Hepatic stellate cell (primary cell): Measurements from ENCODE around the gene NME9.
A peak's percentile ranks its signal among the peaks of the same experiment; 100 is the strongest.

Experiments used
- DNase-seq: peaks from one replicate; pipeline ENCODE4 v3.0.0; 2011; ENCODE audit warnings: low spot score

The NME9 gene

GRCh38 chr3:138332472-138333073 is 2.9 kb upstream of the NME9 start:
- DNase-seq: peak; percentile 44

DNA sequence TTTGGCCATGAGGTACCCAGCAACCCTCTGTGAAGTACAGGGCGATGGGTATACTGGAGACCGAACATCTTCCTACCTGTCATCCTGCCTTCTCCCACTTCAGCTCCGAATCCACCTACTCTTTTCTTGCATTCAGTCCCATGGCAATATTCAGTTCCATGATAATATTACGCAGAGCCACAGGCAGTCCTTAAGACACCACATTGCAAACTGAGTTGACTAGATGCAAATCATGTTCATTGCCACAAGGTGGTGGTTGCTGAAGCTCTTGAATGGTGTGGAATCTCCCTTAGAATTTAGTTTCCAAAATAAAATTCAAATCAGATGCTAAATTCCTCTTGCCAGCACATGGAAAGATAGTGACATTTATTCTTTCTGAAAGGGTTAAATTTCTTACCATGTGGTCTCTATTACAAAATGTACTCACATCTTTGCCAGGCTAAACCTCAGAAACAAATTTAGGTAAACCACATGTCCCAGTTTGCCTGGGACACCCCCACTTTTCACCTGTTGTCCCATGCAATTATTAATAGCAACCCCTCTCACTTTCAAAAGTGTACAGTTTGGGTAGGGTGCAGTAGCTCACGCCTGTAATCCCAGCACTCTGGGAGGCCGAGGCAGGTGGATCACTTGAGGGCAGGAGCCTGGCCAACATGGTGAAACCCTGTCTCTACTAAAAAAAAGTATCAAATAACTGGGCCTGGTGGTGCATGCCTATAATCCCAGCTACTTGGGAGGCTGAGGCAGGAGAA is 1.7 kb upstream of the NME9 start:
- no peak for DNase-seq

GRCh38 chr3:138329984-138330293 is 288 bp upstream of the NME9 start:
- DNase-seq: no peak

- DNase-seq: peak; percentile 44
These were observed 1.3 kb downstream of the NME9 start for GRCh38 chr3:138328341-138328740.

- DNase-seq: no peak
These were observed 1.8 kb downstream of the NME9 start for GRCh38 chr3:138327831-138328230.

- DNase-seq: no peak
These were observed 2.6 kb downstream of the NME9 start for GRCh38 chr3:138326866-138327595.

DNA sequence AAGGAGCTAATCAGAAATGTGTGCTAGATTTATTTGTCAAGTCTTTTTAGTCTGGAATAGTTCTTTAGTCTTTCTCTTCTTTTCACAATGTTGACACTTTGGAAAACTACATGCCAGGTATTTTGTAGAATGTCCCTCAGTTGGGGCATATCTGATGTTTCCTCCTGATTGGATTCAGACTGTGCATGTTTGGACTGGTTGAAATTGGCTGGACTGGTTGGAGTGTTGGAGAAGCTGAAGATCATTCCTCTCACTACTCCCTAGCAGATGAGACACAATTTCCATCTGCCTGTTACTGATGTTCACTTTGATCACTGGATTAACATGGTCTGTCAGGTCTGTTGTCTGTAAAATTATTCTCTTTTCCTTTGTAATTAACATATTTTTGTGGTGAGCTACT is 3.7 kb downstream of the NME9 start:
- no peak for DNase-seq

- no peak for DNase-seq
These were observed 5.7 kb downstream of the NME9 start for GRCh38 chr3:138323971-138324370.

GRCh38 chr3:138317687-138318086 is 12.0 kb downstream of the NME9 start:
- DNase-seq: no peak

DNA sequence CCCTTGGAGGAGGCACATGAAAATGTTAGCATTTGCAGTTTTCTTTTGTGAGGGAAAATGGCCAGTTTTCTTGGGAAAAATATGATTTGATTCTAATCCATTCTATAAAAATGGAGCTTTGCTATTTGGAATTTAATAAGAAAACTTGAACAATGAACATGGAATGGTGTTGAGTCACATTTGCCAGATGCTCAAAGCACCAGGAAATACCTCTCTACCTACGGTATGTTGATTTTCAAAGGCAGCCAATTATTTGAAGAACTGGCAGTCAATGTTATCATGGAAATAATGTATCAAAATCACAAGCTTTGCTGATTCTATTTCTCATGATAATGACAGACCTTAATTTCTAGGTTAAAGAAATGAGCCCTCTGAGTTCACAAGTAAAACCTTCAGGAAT is 14.9 kb downstream of the NME9 start:
- DNase-seq: no peak

GRCh38 chr3:138310494-138310893 is 19.2 kb downstream of the NME9 start:
- DNase-seq: no peak

DNA sequence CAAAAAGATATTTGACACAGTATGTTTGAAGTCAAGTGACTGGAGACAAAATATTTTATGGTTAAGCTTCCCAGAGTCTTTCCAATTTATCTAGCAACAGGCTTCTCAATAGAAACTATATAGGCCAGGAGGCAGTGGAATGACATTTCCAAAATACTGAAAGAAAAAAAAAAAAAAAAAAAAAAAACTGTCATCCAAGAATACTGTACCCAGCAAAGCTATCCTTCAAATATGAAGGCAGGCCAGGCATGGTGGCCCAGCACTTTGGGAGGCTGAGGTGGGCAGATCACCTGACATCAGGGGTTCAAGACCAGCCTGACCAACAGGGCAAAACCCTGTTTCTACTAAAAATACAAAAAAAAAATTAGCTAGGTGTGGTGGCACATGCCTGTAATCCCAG is 20.9 kb downstream of the NME9 start:
- DNase-seq: no peak

DNA sequence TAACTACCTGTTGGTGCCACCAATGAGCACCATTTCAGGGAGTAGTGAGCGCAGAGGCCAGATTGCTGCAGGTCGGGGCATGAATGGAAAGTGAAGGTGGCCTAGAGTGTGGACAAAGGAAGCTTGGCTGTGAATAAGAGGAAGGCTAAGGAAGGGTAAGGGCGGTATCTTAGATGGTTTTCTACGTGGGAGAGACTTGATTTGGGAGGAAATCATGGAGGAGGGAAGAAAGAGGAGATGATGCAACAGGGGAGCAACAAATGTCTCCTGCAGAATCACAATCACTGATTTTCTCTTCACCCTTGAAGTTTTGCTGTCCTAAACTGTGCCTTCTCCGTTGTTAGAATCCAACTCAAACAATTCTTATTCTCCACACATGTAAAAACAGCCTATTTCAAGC is 21.8 kb downstream of the NME9 start:
- DNase-seq: no peak

DNA sequence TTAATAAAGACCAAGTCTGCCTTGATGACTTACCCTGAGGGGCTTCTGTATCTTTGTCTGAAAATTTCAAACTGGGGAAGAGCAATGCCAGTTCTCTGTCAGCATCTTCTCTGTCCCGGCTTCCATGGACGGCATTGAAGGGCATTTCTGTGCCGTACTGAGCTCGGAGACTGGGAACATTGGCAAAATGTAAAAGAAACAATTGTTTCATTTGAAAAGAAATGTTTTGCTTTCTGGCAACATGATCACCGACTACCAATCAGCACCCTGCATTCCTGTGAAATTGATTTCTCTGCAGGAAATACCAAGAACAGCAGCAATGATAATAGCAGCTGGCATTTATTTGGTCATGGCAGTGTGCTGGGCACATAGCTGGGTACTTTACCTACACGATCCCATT is 26.2 kb downstream of the NME9 start:
- no peak for DNase-seq

- DNase-seq: no peak
These were observed 29.0 kb downstream of the NME9 start for GRCh38 chr3:138300647-138301046.

GRCh38 chr3:138297876-138298275 is 31.8 kb downstream of the NME9 start:
- no peak for DNase-seq

DNA sequence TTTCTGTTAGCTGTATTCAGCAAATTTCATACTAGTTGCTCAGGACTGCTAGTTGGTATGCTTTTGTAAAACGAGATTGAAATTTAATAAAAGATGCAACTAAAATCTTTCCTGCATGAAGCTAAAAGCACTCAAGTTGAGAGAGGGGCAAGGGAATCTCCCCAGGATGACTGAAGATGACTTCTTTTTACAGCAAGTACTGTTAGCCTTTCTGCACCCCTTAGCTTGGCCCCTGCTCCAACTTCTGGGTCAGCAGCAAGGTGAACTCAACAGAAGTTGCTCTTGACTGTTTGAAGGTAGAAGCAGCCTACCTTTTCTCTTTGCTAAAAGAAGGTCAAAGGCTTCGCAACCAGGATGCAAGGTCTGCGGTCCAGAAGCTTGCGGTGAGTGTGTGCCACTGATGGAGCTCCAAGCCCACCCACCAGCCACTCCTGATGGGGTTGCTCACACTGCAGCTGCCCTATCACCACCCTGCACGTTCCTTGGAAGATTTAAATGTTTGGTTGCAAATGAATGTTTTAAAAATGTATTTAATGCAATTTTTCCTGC is 32.5 kb downstream of the NME9 start:
- DNase-seq: no peak

- DNase-seq: no peak
These were observed 33.0 kb downstream of the NME9 start for GRCh38 chr3:138296639-138297038.

DNA sequence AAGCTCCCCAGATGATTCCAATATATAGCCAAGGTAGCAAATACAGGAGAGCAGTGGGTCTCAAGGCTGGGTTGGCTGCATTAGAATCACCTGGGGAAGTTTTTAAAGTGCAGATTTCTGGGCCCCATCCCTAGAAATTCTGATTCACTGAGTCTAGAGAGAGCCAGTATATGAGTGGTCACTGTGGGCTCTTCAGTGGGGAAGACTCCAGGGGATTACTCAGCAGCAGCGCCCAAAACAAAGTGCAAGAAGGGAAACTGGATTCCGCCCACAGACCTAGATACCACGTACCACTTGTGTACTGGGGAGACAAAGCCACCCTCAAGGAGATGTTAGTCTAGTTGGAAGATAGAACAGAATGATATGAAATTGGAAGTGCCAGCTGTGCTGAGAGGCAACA is 40.0 kb downstream of the NME9 start:
- no peak for DNase-seq

GRCh38 chr3:138289260-138289659 is 40.4 kb downstream of the NME9 start:
- no peak for DNase-seq

- DNase-seq: no peak
These were observed 44.6 kb downstream of the NME9 start for GRCh38 chr3:138284957-138285477.

DNA sequence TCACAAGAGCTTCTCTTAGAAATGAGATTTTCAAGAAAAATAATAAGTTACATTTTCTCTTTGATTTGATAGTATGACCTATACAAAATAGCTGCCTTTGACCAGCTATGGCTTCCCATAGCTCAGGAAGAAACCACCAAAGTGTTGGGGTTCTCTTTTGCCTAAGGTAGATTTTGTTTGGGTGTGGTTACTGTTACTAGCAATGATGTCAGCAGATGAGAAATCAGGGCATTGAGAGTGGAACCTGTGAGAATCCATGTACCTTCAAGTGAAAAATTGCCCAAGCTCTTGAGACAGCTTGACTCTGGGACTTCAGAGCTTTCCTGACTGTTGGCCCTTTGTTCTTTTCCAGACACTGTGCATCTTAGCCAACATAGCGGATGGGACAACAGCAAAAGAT is 45.6 kb downstream of the NME9 start:
- DNase-seq: no peak

- no peak for DNase-seq
These were observed 46.8 kb downstream of the NME9 start for GRCh38 chr3:138282836-138283235.
